Fibroblast of villous mesenchyme (primary cell): Measurements from ENCODE around the gene PPP2R2B. TPM values are rescaled to one million over a fixed set of nuclear protein-coding genes. Genes with fewer than 3 reads are reported as not detected.
A peak's percentile ranks its signal among the peaks of the same experiment; 100 is the strongest.

Source experiments
- DNase-seq: peaks from one replicate; pipeline ENCODE4 v3.0.0-alpha.2; 2010; ENCODE audit warnings: low read depth
- H3K4me3 ChIP-seq: 2 replicates; pipeline ENCODE4 v1.5.1; 2011; ENCODE audit warnings: low read depth, mild to moderate bottlenecking, low read length
- total RNA-seq: library from RNA; depleted of rRNA; stranded (reverse); fragments of >200 nt; gene quantifications from 2 replicates; pipeline ENCODE4 v1.2.3, GENCODE V29; 2012
- TF ChIP-seq, protein P1 (sequence below): IDR thresholded peaks from 2 replicates; pipeline ENCODE4 v1.5.1; 2012; ENCODE audit warnings: low read depth, mild to moderate bottlenecking, low read length; ENCODE audit not compliant: insufficient read depth

PPP2R2B gene
- total RNA-seq, 1 donor, result 2.2 TPM

DNA sequence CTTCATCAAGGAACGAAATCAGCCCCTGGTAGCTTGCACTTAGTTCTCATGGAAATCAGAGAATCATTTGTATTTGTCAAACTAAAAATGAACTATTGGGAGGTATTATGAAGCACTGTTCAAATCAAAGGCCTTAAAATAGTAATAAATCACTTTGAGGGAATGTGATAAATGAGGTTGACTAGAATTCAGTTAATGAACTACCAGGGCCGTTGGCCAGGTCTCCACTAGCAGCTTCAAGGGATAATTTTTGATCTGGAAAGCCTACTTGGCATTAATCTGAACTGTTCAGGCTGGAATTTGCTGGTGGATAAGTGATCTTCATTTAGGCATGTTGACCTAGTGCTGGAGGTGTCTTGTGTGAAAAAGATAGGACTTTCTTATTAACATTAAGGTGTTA, 286.2 kb downstream of the PPP2R2B start:
- TF ChIP-seq, protein P1, sequence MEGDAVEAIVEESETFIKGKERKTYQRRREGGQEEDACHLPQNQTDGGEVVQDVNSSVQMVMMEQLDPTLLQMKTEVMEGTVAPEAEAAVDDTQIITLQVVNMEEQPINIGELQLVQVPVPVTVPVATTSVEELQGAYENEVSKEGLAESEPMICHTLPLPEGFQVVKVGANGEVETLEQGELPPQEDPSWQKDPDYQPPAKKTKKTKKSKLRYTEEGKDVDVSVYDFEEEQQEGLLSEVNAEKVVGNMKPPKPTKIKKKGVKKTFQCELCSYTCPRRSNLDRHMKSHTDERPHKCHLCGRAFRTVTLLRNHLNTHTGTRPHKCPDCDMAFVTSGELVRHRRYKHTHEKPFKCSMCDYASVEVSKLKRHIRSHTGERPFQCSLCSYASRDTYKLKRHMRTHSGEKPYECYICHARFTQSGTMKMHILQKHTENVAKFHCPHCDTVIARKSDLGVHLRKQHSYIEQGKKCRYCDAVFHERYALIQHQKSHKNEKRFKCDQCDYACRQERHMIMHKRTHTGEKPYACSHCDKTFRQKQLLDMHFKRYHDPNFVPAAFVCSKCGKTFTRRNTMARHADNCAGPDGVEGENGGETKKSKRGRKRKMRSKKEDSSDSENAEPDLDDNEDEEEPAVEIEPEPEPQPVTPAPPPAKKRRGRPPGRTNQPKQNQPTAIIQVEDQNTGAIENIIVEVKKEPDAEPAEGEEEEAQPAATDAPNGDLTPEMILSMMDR, result no peak
- no peak overlapping the region for H3K4me3 ChIP-seq
- DNase-seq, result no peak

DNA sequence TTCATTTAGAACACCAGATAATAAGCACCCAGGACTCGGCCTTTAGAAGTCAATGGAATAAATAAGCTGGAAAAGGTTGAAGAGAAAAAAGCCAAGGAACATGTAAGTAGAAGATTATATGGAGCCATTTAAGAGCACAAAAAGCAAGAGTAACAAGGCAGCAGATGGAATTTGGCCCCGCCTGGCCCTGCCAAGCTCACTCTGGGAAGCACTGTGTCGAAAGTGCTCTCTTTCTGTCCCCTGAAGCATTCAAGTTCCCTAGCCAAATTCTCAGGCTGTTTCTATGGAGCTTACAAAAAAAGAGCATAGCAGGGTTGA, 289.6 kb downstream of the PPP2R2B start:
- TF ChIP-seq, protein P1, result no peak
- no peak for DNase-seq
- H3K4me3 ChIP-seq, result no peak overlapping the region

DNA sequence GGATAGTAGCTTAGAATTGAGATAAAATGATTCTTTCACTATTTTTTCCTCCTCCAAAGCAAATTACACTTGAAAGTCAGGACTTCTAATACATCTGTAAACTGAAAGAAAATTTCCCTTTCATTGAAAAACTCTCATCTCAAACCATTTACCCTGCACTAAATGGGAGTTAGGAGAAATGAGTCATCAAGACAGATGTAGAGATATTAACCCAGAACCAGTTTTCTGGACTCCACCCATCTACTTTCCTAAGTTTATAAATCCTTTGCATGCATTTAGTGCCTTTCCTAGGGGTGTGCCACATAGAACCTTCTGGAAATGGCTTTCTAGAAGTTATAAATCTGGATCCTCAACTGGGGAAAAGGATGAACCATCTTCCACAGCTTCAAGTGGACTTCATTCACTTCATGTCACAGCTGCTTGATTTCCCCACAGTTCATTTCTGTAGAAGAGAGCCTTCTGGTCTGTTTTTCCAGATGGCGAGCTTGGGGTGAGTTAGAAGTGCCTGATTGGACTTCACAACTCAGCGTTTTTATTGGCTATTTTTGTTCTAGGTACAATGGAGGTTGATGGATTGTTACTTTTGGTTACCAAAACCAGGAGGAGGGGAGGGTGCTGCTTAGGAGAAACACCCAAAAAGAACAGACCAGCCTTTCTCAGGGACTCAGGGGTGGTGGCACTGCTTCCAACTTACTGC, 290.1 kb downstream of the PPP2R2B start:
- peak; percentile 6 for DNase-seq
- TF ChIP-seq, protein P1, result no peak
- H3K4me3 ChIP-seq, result no peak overlapping the region

DNA sequence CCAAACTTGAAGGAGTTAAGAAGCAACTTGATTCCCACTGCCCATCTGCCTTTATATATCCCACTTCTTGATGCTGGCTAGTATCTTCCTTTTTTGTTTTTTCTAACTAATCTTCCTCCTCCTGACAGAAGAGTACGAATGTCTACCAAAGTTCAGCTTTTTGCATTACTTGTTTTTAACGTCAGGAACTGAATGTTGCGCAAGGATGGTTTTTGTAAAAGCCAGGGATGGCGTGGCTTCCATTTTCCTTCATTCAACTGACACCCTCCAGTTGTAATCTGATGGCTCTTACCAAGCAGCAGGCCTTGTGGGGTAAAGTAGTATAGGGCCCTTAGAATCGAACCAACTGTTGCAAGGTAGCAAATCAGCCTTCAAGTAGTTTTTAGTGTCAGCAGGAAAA, 291.8 kb downstream of the PPP2R2B start:
- TF ChIP-seq, protein P1, result no peak
- H3K4me3 ChIP-seq, result no peak overlapping the region
- no peak for DNase-seq

DNA sequence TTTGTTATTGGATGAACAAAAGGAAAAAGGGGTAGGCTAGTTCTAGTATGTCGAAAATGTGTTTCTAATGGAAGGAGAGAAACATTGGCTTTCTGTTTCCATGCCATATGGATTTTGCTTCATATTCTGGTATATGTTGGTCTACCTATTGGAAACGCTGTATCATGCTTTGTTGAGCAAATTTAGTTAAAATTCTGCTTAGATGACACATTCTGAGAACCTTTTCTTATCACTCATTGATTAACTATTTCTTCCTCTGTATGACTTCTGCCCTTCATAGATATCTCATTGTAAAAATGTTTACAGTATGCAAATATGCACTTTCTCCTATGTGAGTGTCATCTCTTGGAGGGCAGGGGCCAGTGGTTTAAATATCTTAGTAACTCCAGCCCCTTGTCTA, 293.8 kb downstream of the PPP2R2B start:
- DNase-seq, result no peak
- no peak overlapping the region for H3K4me3 ChIP-seq
- TF ChIP-seq, protein P1, result no peak

DNA sequence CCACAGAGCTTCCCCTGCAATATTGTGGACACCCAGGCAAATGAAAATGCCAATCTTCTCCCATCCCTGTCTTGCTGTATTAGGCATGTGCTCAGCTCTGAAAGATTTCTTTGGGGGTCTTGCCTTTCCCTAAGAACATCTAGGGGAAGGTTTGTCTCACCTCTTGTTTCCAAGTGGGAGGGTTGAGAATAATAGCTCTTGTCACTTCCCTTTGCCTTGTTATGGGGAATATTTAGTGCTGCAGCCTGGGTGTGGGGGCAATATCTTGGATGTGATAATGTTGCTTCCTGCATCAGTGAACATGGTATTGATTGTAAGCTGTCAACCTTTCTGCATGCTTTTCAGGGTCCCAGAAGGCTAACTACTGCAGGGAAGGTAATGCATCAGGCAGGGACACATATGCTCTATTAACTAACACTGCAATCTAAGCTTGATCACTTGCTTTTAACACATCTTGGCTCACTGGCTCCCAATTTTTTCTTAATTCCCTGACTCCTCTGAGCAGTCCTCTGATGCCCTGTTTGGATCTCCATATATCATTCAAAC, 296.4 kb downstream of the PPP2R2B start:
- DNase-seq, result no peak
- TF ChIP-seq, protein P1, result no peak
- H3K4me3 ChIP-seq, result no peak overlapping the region

DNA sequence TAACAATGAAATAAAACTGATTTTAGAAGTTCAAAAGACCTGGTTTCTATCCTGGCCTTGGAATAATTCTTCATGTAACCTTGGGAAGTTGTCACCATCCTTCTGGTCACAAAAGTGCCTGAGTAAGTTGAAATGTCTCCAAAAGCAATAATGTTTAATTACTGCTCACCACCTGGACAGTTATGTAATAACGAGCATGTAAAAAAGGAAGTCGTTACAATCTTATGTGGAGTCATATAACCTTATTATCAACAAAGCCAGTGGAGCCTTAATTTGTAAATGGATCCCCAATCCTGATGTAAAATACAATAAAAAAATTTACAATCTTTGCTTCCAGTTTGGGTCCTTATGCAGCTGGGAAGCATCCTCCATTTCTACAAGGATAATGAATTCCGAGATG, 298.3 kb downstream of the PPP2R2B start:
- DNase-seq, result no peak
- TF ChIP-seq, protein P1, result no peak
- H3K4me3 ChIP-seq, result no peak overlapping the region
